ENCODE measurements around the gene GKAP1. TPM values are rescaled to one million over a fixed set of nuclear protein-coding genes. Genes with fewer than 3 reads are reported as not detected.
A peak's percentile ranks its signal among the peaks of the same experiment; 100 is the strongest.
"Not testable (repeated sequence)": the region's sequence is repeated elsewhere in the genome, so short reads cannot be mapped to it uniquely, and the experiment has no call there.

GKAP1 gene
- total and polyA plus RNA-seq, 2 experiments from 2014 or later: 5.0 to 5.7 TPM

- TF ChIP-seq EZH2phosphoT487 (IDR thresholded peaks at IDR 0.05; ENCODE audit: low read depth, severe bottlenecking, unreplicated experiment): no peak
- TF ChIP-seq CTCF (IDR thresholded peaks at IDR 0.05; ENCODE audit: poor library complexity): no peak
- no peak for TF ChIP-seq EZH2 (IDR thresholded peaks at IDR 0.05; ENCODE audit: borderline replicate concordance)
- Histone ChIP-seq H3K79me2 (peaks cover 58% of the 10 kb centered on the region), H3K4me3 (peak overlapping the region; percentile 75), H3K27ac (peak overlapping the region; percentile 100), H2AFZ (peak overlapping the region; percentile 92), H3K9me2 (replicated peaks; ENCODE audit: insufficient read depth) (no peaks in the 10 kb centered on the region), H3K4me2 (peak overlapping the region; percentile 83), H3K9me3 (ENCODE audit: low read depth) (no peaks in the 10 kb centered on the region), H3K4me1 (ENCODE audit: insufficient read depth) (peaks cover 5% of the 10 kb centered on the region), H3K36me3 (replicated peaks; ENCODE audit: insufficient read depth, low read depth) (no peaks in the 10 kb centered on the region), H3K27me3 (no peaks in the 10 kb centered on the region), H4K20me1 (ENCODE audit: insufficient read depth, poor library complexity, severe bottlenecking) (peaks cover 48% of the 10 kb centered on the region)
- WGBS (ENCODE audit: low lambda C conversion rate, missing lambda C conversion rate): 1% methylated on average over 34 of the region's 42 CpGs
- peak; percentile 68 for DNase-seq (ENCODE audit: low spot score)
Measured at GRCh38 chr9:83706676-83707517, 110.7 kb downstream of the GKAP1 start.

- peak overlapping the region; percentile 75 for H3K4me3 ChIP-seq
- H3K27me3 ChIP-seq; H3K4me1 ChIP-seq (ENCODE audit: insufficient read depth); H2AFZ ChIP-seq; H3K36me3 ChIP-seq (replicated peaks; ENCODE audit: insufficient read depth, low read depth); H3K9me3 ChIP-seq (ENCODE audit: low read depth); H3K9me2 ChIP-seq (replicated peaks; ENCODE audit: insufficient read depth); DNase-seq (ENCODE audit: low spot score): not testable (repeated sequence)
- peak overlapping the region; percentile 83 for H3K4me2 ChIP-seq
- H3K27ac ChIP-seq: peak overlapping the region; percentile 17
- H4K20me1 ChIP-seq (ENCODE audit: insufficient read depth, poor library complexity, severe bottlenecking): peaks cover 65% of the 10 kb centered on the region
- WGBS (ENCODE audit: low lambda C conversion rate, missing lambda C conversion rate): 93% methylated on average over 12 of the region's 12 CpGs
- peaks cover 75% of the 10 kb centered on the region for H3K79me2 ChIP-seq
Measured at GRCh38 chr9:83705219-83705651, 112.3 kb downstream of the GKAP1 start.

GRCh38 chr9:83701769-83702168, 115.8 kb downstream of the GKAP1 start:
- H4K20me1 ChIP-seq (ENCODE audit: insufficient read depth, poor library complexity, severe bottlenecking): peaks cover 94% of the 10 kb centered on the region
- H2AFZ ChIP-seq: no peak overlapping the region
- H3K36me3 ChIP-seq (replicated peaks; ENCODE audit: insufficient read depth, low read depth): no peaks in the 10 kb centered on the region
- H3K4me1 ChIP-seq (ENCODE audit: insufficient read depth): peaks cover 5% of the 10 kb centered on the region
- peaks cover 100% of the 10 kb centered on the region for H3K79me2 ChIP-seq
- H3K9me3 ChIP-seq (ENCODE audit: low read depth): no peaks in the 10 kb centered on the region
- TF ChIP-seq EZH2 (IDR thresholded peaks at IDR 0.05; ENCODE audit: borderline replicate concordance): no peak
- TF ChIP-seq CTCF (IDR thresholded peaks at IDR 0.05; ENCODE audit: poor library complexity): no peak
- TF ChIP-seq EZH2phosphoT487 (IDR thresholded peaks at IDR 0.05; ENCODE audit: low read depth, severe bottlenecking, unreplicated experiment): no peak
- H3K27me3 ChIP-seq: no peaks in the 10 kb centered on the region
- H3K4me3 ChIP-seq: no peak overlapping the region
- no peak overlapping the region for H3K27ac ChIP-seq
- H3K9me2 ChIP-seq (replicated peaks; ENCODE audit: insufficient read depth): no peaks in the 10 kb centered on the region
- no peak overlapping the region for H3K4me2 ChIP-seq
- DNase-seq (ENCODE audit: low spot score): no peak
- 73% methylated on average over 6 of the region's 6 CpGs for WGBS (ENCODE audit: low lambda C conversion rate, missing lambda C conversion rate)

- Histone ChIP-seq H2AFZ (no peak overlapping the region), H3K4me1 (ENCODE audit: insufficient read depth) (peaks cover 5% of the 10 kb centered on the region), H3K4me2 (no peak overlapping the region), H3K9me2 (replicated peaks; ENCODE audit: insufficient read depth) (no peaks in the 10 kb centered on the region), H3K79me2 (peaks cover 100% of the 10 kb centered on the region), H3K27ac (no peak overlapping the region), H3K27me3 (no peaks in the 10 kb centered on the region), H4K20me1 (ENCODE audit: insufficient read depth, poor library complexity, severe bottlenecking) (peaks cover 94% of the 10 kb centered on the region), H3K4me3 (no peak overlapping the region), H3K36me3 (replicated peaks; ENCODE audit: insufficient read depth, low read depth) (no peaks in the 10 kb centered on the region), H3K9me3 (ENCODE audit: low read depth) (no peaks in the 10 kb centered on the region)
- no peak for TF ChIP-seq EZH2 (IDR thresholded peaks at IDR 0.05; ENCODE audit: borderline replicate concordance)
- no peak for TF ChIP-seq CTCF (IDR thresholded peaks at IDR 0.05; ENCODE audit: poor library complexity)
- TF ChIP-seq EZH2phosphoT487 (IDR thresholded peaks at IDR 0.05; ENCODE audit: low read depth, severe bottlenecking, unreplicated experiment): no peak
- DNase-seq (ENCODE audit: low spot score): no peak
- WGBS (ENCODE audit: low lambda C conversion rate, missing lambda C conversion rate): 100% methylated on average over 1 of the region's 1 CpG
Measured at GRCh38 chr9:83701286-83701685, 116.3 kb downstream of the GKAP1 start.
